ENCODE results near the gene NOXO1.

DNA sequence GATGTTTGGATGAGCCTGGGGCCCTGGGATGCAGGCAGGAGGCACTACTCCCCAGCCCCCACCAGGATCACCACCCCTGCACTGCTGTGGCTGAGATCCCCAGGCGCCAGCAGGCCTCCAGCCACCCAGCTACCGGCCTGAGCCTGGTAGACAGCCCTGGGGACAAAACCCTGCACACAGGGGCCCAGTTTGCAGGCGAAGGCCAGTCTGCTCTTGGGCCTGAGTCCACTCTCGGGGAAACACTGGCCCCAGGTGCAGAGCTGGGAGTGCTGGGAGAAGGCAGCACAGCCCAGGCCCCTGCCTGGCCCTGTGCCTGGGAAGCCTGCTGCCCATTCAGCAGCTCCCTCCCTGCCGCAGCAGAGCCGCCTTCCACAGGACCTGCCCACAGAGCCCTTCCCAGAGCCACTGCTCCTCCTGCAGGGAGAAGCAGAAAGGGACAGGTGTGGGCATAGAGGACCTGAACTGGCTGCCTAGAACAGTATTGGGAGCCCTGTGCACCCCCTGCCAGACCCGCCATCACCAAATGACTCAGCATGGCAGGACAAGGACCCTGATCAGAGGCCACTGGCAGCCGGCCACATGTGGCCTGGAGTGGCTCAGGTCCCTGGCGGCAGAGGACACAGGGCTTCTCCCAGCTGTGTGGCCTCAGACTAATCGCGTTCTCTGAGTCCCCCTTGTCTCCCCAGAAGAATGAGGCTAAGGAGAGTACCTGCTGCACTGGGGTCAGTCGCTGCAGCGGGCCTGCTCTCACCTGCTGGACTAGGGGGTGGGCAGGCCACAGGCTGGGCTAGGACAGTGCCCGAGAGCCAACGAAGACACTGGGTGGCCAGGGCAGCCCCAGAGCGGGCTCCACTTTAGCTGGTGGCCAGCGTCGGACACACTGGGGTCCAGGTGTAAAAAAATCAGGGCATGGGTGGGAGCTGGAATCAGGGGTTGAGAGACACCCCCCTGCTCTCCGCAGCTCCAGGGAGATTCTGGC is 48.9 kb downstream of the NOXO1 start:
- TF ChIP-seq, protein P1, sequence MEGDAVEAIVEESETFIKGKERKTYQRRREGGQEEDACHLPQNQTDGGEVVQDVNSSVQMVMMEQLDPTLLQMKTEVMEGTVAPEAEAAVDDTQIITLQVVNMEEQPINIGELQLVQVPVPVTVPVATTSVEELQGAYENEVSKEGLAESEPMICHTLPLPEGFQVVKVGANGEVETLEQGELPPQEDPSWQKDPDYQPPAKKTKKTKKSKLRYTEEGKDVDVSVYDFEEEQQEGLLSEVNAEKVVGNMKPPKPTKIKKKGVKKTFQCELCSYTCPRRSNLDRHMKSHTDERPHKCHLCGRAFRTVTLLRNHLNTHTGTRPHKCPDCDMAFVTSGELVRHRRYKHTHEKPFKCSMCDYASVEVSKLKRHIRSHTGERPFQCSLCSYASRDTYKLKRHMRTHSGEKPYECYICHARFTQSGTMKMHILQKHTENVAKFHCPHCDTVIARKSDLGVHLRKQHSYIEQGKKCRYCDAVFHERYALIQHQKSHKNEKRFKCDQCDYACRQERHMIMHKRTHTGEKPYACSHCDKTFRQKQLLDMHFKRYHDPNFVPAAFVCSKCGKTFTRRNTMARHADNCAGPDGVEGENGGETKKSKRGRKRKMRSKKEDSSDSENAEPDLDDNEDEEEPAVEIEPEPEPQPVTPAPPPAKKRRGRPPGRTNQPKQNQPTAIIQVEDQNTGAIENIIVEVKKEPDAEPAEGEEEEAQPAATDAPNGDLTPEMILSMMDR (IDR thresholded peaks at IDR 0.05) = no peak
- no peak for TF ChIP-seq POLR2AphosphoS5 (IDR thresholded peaks at IDR 0.05)

All from breast epithelium (tissue), 3 donors.